ENCODE results near the gene EXOC2.

Gene EXOC2

DNA sequence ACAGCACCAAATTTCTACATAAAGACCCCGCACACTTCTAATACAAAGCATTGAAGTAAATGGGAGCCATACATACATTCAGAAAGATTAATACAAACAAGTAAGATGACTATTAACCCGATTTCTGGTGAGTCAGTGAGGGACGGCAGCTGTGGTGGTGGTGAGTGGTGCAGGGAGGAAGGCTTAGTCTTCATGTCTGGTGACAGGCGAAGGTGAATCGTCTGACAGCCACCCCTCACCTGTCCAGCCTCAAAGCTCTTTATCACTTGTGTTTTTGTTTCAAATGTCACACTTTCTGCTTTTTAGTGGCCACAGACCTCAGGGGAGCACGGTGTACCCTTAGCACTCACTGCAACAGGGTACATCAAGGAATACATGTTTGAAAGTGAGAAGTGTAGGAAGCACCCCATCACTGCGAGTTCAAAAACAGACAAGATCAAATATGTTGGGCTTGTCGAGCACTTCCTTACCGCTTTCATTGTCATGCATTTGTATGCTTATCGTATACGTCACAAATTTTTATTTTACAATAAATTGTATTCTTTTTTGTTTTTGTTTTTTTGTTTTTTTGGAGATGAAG, 237.8 kb downstream of the EXOC2 start:
- DNase-seq: no peak

DNA sequence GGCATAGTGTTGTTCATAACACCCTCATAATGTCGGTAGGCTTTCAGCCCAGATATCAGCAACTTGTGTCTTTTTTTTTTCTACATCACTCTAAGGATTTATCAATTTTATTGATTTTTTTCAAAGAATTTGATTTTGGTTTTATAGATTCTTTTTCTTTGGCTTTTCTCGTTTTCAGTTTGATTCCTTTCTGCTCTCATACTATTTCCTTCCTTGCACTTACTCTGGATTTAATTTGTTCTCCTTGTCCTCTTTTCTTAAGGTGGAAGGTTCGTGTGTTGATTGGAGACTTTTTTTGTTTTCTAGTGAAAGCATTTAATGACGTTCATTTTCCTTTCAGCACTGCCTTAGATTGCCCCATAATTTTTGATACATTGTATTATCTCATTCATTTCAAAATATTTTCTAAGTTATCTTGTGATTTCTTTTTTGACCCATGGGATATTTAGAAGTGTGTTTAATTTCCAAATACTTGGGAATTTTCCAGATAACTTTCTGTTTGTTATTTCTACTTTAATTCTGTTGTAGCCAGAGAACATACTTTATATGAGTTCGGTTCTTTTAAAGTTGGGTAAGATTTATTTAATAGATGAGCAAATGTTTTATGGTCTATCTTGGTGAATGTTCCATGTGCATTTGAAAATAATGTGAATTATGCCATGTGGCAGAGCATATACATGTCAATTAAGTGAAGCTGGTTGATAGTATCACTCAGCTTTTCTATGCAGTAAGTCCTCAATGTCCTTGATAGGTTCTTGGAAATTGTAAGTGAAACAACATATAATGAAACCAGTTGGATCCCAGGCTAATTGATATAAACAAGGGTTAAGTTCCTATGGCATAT, 238.6 kb downstream of the EXOC2 start:
- DNase-seq: no peak

- DNase-seq: no peak
Observed at GRCh38 chr6:453152-453551, 239.8 kb downstream of the EXOC2 start.

DNA sequence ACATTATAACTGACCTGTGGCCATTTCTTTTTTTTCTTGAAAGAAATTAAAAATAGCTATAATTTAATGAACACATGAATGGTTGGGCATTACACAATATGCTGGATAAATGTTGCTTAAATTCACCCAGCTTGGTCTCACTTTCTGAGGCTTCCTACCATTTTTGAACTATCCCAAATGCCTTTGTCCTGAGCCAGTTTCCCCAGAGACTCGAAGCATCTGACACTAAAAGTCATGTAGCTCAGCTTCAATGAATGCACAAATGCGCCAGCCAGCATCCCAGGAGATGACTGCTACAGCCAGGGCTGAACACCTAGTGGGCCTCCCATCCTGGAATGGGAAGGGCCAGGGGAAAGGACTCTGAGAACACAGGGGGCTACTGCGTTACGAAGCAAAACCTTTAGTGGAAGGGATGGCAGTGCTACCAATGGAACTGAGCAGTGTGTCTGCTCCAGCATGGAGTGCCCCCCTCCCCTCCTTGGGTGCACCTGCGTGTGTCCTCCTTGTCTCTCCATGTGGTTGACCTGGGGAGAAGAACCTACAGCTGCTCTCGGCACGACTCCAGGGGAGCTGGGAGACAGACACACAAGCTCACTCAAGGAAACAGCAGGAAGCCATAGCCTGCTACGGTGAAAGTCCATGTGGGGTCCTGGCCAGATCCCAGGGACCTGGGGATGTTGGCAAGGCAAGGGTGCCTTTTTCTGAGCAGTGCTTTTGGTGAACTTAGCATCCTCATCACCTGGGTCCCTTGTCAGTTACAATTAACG, 240.5 kb downstream of the EXOC2 start:
- DNase-seq: no peak

DNA sequence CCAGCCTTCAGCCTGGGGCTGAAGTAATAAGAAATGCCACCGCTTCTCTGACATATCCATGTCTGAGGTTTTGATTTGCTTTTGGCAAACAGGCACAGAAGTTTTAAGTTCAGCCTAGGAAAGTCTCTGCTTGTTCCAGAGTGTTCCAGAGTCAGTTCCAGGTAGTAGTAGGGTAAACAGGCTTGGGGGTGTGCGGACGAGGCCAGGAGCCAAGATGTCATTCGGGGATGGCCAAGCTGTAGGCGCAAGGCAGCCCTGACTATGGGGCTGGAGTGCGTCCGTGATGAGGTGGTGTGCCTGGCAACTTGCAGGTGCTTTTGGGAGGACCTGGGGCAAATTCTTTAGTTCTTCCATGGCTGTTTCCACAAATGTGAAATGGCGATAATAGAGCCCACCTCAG, 241.1 kb downstream of the EXOC2 start:
- no peak for DNase-seq

DNA sequence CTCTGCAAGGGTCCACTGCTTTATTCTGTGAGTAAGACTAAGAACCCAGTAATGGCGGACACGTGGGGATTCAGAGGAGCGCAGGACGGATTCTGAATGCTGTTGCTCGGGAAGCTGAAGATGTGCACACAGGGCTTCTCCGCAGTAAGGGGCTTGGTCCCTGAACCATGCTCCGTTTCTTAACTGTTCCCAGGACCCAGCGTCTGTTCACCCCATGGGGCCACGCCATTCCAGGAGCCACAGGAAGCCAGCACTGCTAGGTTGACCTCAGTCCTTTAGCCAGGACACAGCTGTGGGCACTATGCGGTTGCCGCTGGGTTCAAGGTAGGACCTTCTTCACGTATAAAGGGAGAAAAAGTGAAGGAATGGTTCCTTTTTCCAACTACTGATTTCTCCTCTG, 241.6 kb downstream of the EXOC2 start:
- no peak for DNase-seq

GRCh38 chr6:449486-450419, 243.2 kb downstream of the EXOC2 start:
- DNase-seq: no peak

GRCh38 chr6:449057-449430, 243.9 kb downstream of the EXOC2 start:
- no peak for DNase-seq

DNA sequence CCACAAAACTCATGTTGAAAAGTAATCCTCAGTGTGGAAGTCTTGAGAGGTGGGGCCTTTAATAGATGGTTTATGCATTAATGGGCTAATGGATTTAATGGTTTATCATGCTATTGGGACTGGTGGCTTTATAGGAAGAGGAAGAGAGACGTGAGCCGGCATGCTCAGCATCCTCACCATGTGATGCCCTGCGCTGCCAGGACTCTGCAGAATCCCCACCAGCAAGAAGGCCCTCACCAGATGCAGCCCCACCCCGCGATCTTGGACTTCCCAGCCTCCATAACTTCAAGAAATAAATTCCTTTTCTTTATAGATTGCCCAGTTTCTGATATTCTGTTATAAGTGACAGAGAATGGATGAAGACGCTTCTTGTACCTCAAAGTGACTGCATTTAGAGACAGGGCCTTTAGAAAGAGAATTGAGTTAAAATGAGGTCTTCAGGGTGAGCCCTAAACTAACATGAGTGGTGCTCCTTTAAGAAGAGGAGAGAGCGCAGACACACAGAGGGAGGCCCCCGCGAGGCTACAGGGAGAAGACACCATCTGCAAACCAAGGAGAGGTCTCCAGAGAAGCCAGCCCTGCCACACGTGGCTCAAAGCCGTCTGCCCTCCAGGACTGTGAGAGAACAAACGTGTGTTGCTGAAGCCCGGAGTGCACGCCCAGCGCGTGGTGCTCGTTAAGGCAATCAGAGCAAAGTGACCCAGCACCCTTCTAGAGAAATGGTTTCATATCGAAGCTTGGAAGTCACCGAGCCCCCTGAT, 244.5 kb downstream of the EXOC2 start:
- no peak for DNase-seq

GRCh38 chr6:447381-448165, 245.4 kb downstream of the EXOC2 start:
- DNase-seq: no peak

GRCh38 chr6:446418-447366, 246.2 kb downstream of the EXOC2 start:
- DNase-seq: no peak

DNA sequence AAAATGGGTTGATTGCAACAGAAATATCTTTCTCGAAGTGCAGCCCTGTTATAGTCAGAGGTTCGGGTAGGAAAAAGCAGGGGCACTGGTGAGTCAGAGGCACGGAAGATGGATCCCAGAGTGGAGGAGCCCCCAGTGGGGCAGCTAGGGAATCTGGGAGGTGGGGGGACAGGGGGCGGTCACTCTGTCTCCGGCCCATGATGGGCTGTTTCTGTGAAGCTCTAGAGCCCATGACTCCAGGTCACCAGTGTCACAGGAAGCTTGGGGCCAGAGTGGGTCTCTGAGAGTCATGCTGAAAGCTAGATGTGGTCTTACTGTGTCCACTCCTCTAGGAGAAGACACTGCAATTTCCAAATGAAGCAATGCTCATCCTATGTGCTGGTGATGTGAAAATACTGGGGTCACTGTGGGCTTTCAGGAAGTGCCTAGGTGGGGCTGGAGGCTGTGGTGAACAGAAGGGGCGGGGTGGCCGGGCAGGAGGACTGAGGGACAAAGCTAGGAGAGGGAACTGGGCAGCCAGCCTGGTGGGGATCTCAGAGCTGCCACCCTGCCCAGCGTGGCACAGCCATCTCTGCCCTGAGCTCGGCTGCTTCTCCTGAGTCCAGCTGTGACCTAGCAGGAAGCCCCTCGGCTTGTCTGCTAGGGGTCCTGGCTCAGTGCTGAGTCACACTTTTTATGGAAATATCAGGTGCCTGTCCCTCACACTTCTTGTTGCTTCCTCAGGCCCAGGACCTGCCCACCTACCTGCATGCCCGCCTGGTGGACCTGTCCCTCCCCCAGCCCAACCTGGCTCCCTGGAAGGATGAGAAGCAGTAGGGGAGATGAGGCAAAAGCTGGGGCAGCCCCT, 247.1 kb downstream of the EXOC2 start:
- DNase-seq: no peak

- no peak for DNase-seq
Observed at GRCh38 chr6:444653-445275, 248.2 kb downstream of the EXOC2 start.

- DNase-seq: no peak
Observed at GRCh38 chr6:443621-444159, 249.2 kb downstream of the EXOC2 start.

DNA sequence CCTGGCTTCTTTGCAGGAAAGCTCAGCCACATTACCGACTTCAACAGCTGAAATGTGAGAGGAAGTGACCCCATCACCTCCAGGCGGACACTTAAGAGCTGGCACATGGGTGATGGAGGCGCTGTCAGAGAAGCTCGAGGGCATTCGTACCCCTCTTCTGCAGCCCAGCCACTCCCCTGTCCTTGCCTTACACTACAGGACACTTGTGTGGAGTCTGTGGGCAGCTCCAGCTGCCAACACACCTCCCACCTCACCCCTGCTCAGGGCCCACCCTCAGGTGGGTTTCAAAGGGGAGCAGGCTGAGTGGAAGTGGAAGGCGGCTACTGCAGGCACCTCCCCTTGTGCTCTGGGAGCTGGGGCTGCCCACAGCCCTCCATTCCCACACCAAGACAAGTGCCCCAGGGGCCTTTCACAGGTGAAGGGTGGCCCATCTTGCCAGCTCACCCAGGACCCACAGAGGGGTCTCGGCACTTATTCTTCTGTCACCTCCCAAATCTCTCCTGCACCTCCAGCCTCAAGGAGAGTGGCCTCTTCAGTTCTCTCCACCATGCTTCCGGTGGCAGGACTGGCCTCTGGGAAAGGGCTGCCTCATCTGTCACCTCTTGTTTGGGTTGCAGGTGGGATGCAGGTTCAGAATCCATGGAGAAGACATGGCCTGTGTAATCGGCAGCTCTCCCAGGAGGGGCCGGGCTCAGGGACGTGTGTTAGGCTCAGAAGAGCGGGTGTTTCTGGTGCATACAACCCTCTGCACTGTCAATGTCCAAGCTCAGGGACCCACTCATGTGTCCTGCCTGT, 251.6 kb downstream of the EXOC2 start:
- no peak for DNase-seq

- no peak for DNase-seq
Observed at GRCh38 chr6:439641-440167, 253.2 kb downstream of the EXOC2 start.

- DNase-seq: no peak
Observed at GRCh38 chr6:438634-439170, 254.2 kb downstream of the EXOC2 start.

Data from hematopoietic multipotent progenitor cell treated with erythropoietin and hydrocortisone succinate and interleukin-3 and kit ligand, for 8 days (in vitro differentiated cells).